NCI-H82 (cell line): ENCODE measurements around the gene AMPH.
A peak's percentile ranks its signal among the peaks of the same experiment; 100 is the strongest.
"Not testable (repeated sequence)": the region's sequence is repeated elsewhere in the genome, so short reads cannot be mapped to it uniquely, and the experiment has no call there.

ENCODE experiments used
- DNase-seq: peaks from one replicate; lab custom pipeline; 2025; lab: John Stamatoyannopoulos, UW

The AMPH gene

GRCh38 chr7:38396852-38397251 is 234.3 kb downstream of the AMPH start:
- DNase-seq, result peak; percentile 42

- not testable (repeated sequence) for DNase-seq
Measured at GRCh38 chr7:38395921-38396552, 235.1 kb downstream of the AMPH start.

GRCh38 chr7:38394660-38395059 is 236.5 kb downstream of the AMPH start:
- DNase-seq, result no peak

- DNase-seq, result no peak
Measured at GRCh38 chr7:38393874-38394273, 237.3 kb downstream of the AMPH start.

GRCh38 chr7:38391751-38392150 is 239.4 kb downstream of the AMPH start:
- DNase-seq, result no peak

GRCh38 chr7:38385682-38386081 is 245.5 kb downstream of the AMPH start:
- no peak for DNase-seq

GRCh38 chr7:38383281-38383680 is 247.9 kb downstream of the AMPH start:
- no peak for DNase-seq

- no peak for DNase-seq
Measured at GRCh38 chr7:38382684-38383083, 248.5 kb downstream of the AMPH start.

- no peak for DNase-seq
Measured at GRCh38 chr7:38375453-38375852, 255.7 kb downstream of the AMPH start.

GRCh38 chr7:38374507-38374906 is 256.7 kb downstream of the AMPH start:
- DNase-seq, result peak; percentile 65

GRCh38 chr7:38373155-38373554 is 258.0 kb downstream of the AMPH start:
- no peak for DNase-seq

- DNase-seq, result no peak
Measured at GRCh38 chr7:38372290-38372689, 258.9 kb downstream of the AMPH start.

GRCh38 chr7:38369816-38370493 is 261.2 kb downstream of the AMPH start:
- DNase-seq, result peak; percentile 88

GRCh38 chr7:38368191-38368605 is 263.0 kb downstream of the AMPH start:
- DNase-seq, result peak; percentile 91

- peak; percentile 12 for DNase-seq
Measured at GRCh38 chr7:38367301-38367890, 263.8 kb downstream of the AMPH start.

- peak; percentile 73 for DNase-seq
Measured at GRCh38 chr7:38363379-38363778, 267.8 kb downstream of the AMPH start.

GRCh38 chr7:38362611-38363237 is 268.4 kb downstream of the AMPH start:
- not testable (repeated sequence) for DNase-seq

- DNase-seq, result no peak
Measured at GRCh38 chr7:38360776-38361175, 270.4 kb downstream of the AMPH start.

- DNase-seq, result peak; percentile 78
Measured at GRCh38 chr7:38359071-38359601, 272.0 kb downstream of the AMPH start.

GRCh38 chr7:38358273-38358831 is 272.8 kb downstream of the AMPH start:
- peak; percentile 82 for DNase-seq

GRCh38 chr7:38354271-38354851 is 276.8 kb downstream of the AMPH start:
- peak; percentile 79 for DNase-seq

- DNase-seq, result not testable (repeated sequence)
Measured at GRCh38 chr7:38353431-38353881, 277.7 kb downstream of the AMPH start.
